HepG2 (cell line): ENCODE data around the gene ESR1. TPM values are rescaled to one million over a fixed set of nuclear protein-coding genes. Genes with fewer than 3 reads are reported as not detected.

ENCODE experiments used
- ATAC-seq: fragments of 200-7000 bp; cut with Tn5 transposase; 3 replicates; pipeline ENCODE4 v1.9.1; 2020; ENCODE audit warnings: mild to moderate bottlenecking, moderate library complexity
- BruUV-seq: library from RNA; stranded (reverse); fragments of 400-500 nt; replicated peaks from 2 replicates; lab custom pipeline; 2021; lab: Mats Ljungman, UMichigan
- CTCF ChIA-PET: fragments of 300-600 bp; formaldehyde crosslinking; extraction: SDS; loops from one replicate; lab custom pipeline; 2021; ENCODE audit warnings: low total read pairs, inconsistent platforms, low intra/inter-chr PET ratio; lab: Yijun Ruan, JAX
- POLR2A ChIA-PET: fragments of 350-600 bp; sonication (Branson Sonifier 250); formaldehyde crosslinking; loops from one replicate; lab custom pipeline; 2020; ENCODE audit warnings: antibody characterized with exemption, inconsistent platforms; lab: Yijun Ruan, JAX
- DNase-seq: peaks from one replicate; pipeline ENCODE4 v3.0.0-alpha.2; 2015; ENCODE audit warnings: low spot score
- FAIRE-seq: peaks from 3 replicates; lab custom pipeline; 2011; peaks lifted over from hg19 to GRCh38; lab: Jason Lieb, UNC
- H2AFZ ChIP-seq: one replicate; pipeline ENCODE4 v1.6.1; 2011; ENCODE audit warnings: low read length, inconsistent platforms
- H3K27ac ChIP-seq: fragments of 300-600 bp; 3 replicates; pipeline ENCODE4 v1.8.0; 2011; ENCODE audit warnings: mixed run types, mild to moderate bottlenecking, mixed read lengths, low read length, inconsistent platforms; ENCODE audit not compliant: insufficient read depth; ENCODE audit errors: extremely low read length
- H3K27me3 ChIP-seq, 2 experiments: fragments of 200-600 bp in 1 of 2; 2 replicates in 1 of 2; 3 replicates in 1 of 2; pipeline versions ENCODE4 v1.6.0 to v1.8.0; 2011; ENCODE audit warnings: low read length in 2 of 2, mild to moderate bottlenecking in 2 of 2, moderate library complexity in 2 of 2, inconsistent platforms in 1 of 2; ENCODE audit not compliant: insufficient read depth in 2 of 2, control insufficient read depth in 1 of 2
- H3K36me3 ChIP-seq, 2 experiments: fragments of 200-600 bp in 1 of 2; replicated peaks in 1 of 2; 2 replicates in 1 of 2; 3 replicates in 1 of 2; pipeline versions ENCODE4 v1.5.1 to v1.8.0; 2011; ENCODE audit warnings: low read length in 2 of 2, inconsistent platforms in 1 of 2; ENCODE audit not compliant: insufficient read depth in 2 of 2, control insufficient read depth in 1 of 2
- H3K4me1 ChIP-seq: 2 replicates; pipeline ENCODE4 v1.5.1; 2012; ENCODE audit warnings: low read length, inconsistent platforms; ENCODE audit not compliant: insufficient read depth
- H3K4me2 ChIP-seq: 2 replicates; pipeline ENCODE4 v1.6.0; 2011; ENCODE audit warnings: low read depth, low read length, inconsistent platforms
- H3K4me3 ChIP-seq, 3 experiments: fragments of 200-600 bp in 1 of 3; sonication (generic), shearing (Covaris generic) in 1 of 3; replicated peaks in 1 of 3; 2 replicates each; pipeline ENCODE4 v1.5.1; 2011 to 2016; ENCODE audit warnings: low read length in 3 of 3, inconsistent platforms in 2 of 3, low read depth in 2 of 3, mild to moderate bottlenecking in 2 of 3, control low read depth in 1 of 3, mixed read lengths in 1 of 3; ENCODE audit not compliant: insufficient read depth in 1 of 3
- H3K79me2 ChIP-seq: one replicate; pipeline ENCODE4 v1.6.1; 2011; ENCODE audit warnings: low read length, inconsistent platforms; ENCODE audit not compliant: insufficient read depth
- H3K9ac ChIP-seq: 2 replicates; pipeline ENCODE4 v1.6.0; 2011; ENCODE audit warnings: mild to moderate bottlenecking, low read depth, low read length, inconsistent platforms; ENCODE audit not compliant: insufficient read depth
- H3K9me3 ChIP-seq: 2 replicates; pipeline ENCODE4 v1.5.1; 2012; ENCODE audit warnings: mild to moderate bottlenecking, low read length
- H4K20me1 ChIP-seq: 2 replicates; pipeline ENCODE4 v1.6.0; 2011; ENCODE audit warnings: inconsistent platforms, mild to moderate bottlenecking, low read length, moderate library complexity; ENCODE audit not compliant: insufficient read depth
- CREM ChIP-seq, 2 experiments: sonication (generic) in 1 of 2; formaldehyde crosslinking in 1 of 2; IDR thresholded peaks; 2 replicates each; pipeline versions ENCODE4 v1.4.0 to v1.6.1; 2016 to 2020; ENCODE audit warnings: antibody characterized with exemption in 1 of 2, mild to moderate bottlenecking in 1 of 2, missing genetic modification reagents in 1 of 2
- DMTF1 ChIP-seq: sonication (generic); formaldehyde crosslinking; IDR thresholded peaks from 2 replicates; pipeline ENCODE4 v1.4.0; 2020; ENCODE audit warnings: mild to moderate bottlenecking, missing genetic modification reagents
- NR2F1 ChIP-seq, 2 experiments: fragments of 450-650 bp in 1 of 2; formaldehyde crosslinking in 1 of 2; IDR thresholded peaks; 2 replicates each; pipeline versions ENCODE4 v1.5.0 to v1.6.1; 2016 to 2020; ENCODE audit warnings: mild to moderate bottlenecking in 1 of 2, missing compliant biosample characterization in 1 of 2, missing genetic modification reagents in 1 of 2, moderate library complexity in 1 of 2
- TRIM24 ChIP-seq: sonication (generic); formaldehyde crosslinking; IDR thresholded peaks from 2 replicates; pipeline ENCODE4 v1.8.0; 2022; ENCODE audit warnings: mild to moderate bottlenecking, missing genetic modification reagents
- ZNF225 ChIP-seq: sonication (generic); formaldehyde crosslinking; IDR thresholded peaks from 2 replicates; pipeline ENCODE4 v1.4.0; 2020; ENCODE audit warnings: mild to moderate bottlenecking, missing genetic modification reagents
- ZNF563 ChIP-seq: sonication (generic); formaldehyde crosslinking; IDR thresholded peaks from 2 replicates; pipeline ENCODE4 v1.8.0; 2022; ENCODE audit warnings: mild to moderate bottlenecking, moderate library complexity, missing genetic modification reagents
- ZNF572 ChIP-seq: sonication (generic); formaldehyde crosslinking; IDR thresholded peaks from 2 replicates; pipeline ENCODE4 v1.5.1; 2020; ENCODE audit warnings: mild to moderate bottlenecking, missing genetic modification reagents
- ZNF652 ChIP-seq: IDR thresholded peaks from 2 replicates; pipeline ENCODE4 v1.6.1; 2016; ENCODE audit warnings: low read depth, borderline replicate concordance
- WGBS: methylation state at CpG from one replicate; pipeline ENCODE4 v1.1.6; 2017; ENCODE audit warnings: low lambda C conversion rate; 5-methylcytosine and 5-hydroxymethylcytosine counted together
- in situ Hi-C: cut with HindIII; loops from 2 replicates; pipeline ENCODE4 v1.10.0; 2017; ENCODE audit warnings: low pct_unique_long_range_greater_than_20kb; ENCODE audit not compliant: extremely low pct_ligation_motif_present
- intact Hi-C: fragments of 100-400 bp; cut with micrococcal nuclease; formaldehyde crosslinking; loops from one replicate; pipeline ENCODE4 v1.10.0; 2022; ENCODE audit not compliant: unreplicated experiment
- polyA plus RNA-seq, 8 experiments: library from polyadenylated mRNA; depleted of rRNA in 3 of 8; stranded (reverse) in 7 of 8; unstranded in 1 of 8; fragments of >200 nt; fragmentation: Illumina TruSeq in 4 of 8; extraction: Trizol in 4 of 8; gene quantifications; 2 replicates each; pipeline versions ENCODE4 v1.2.1 to v1.2.3, GENCODE V29; 2011 to 2016; ENCODE audit warnings: low read depth in 4 of 8, missing spikeins in 1 of 8, mixed read lengths in 1 of 8; ENCODE audit not compliant: insufficient read depth in 1 of 8
- total RNA-seq, 5 experiments: library from RNA; depleted of rRNA; stranded (reverse); fragments of >200 nt; fragmentation: Illumina TruSeq; extraction: Trizol; gene quantifications; 2 replicates each; pipeline ENCODE4 v1.2.3, GENCODE V29; 2016; ENCODE audit warnings: low read depth in 1 of 5

Gene ESR1
- total and polyA plus RNA-seq, 2 of the 13 experiments (the other 11 are each of a cell fraction or from before 2014, with no cell fraction given): not detected

GRCh38 chr6:151772446-151772845 lies 35.0 kb upstream of the ESR1 start:
- in situ Hi-C loops (no loop called here), intact Hi-C loops (no loop called here)
- ATAC-seq (no peak), FAIRE-seq (no peak), DNase-seq (no peak)
- Histone ChIP-seq H3K4me1 (no peaks in the 10 kb centered on the region), H3K27ac (no peak overlapping the region), H3K9ac (no peak overlapping the region), H4K20me1 (no peaks in the 10 kb centered on the region), H3K27me3 (no peaks in the 10 kb centered on the region; a peak in 2 of 5 replicates), H3K36me3 (no peaks in the 10 kb centered on the region), H2AFZ (no peak overlapping the region), H3K4me3 (no peak overlapping the region), H3K4me2 (no peak overlapping the region), H3K9me3 (no peaks in the 10 kb centered on the region), H3K79me2 (no peaks in the 10 kb centered on the region)
- ChIA-PET POLR2A (no interaction called here), CTCF (no interaction called here)
- TF ChIP-seq ZNF652 (CRISPR knock-in tag) (no peak), TRIM24 (no peak), CREM (IDR thresholded peaks at IDR 0.05) (no peak), CREM (CRISPR knock-in tag; IDR thresholded peaks at IDR 0.05) (no peak), NR2F1 (CRISPR knock-in tag; IDR thresholded peaks at IDR 0.05) (no peak), DMTF1 (CRISPR knock-in tag) (no peak), ZNF572 (CRISPR knock-in tag) (no peak), ZNF225 (CRISPR knock-in tag) (no peak), ZNF563 (no peak)
- BruUV-seq: no TSS peak
- 9% methylated on average over 1 of the region's 1 CpG for WGBS
